ENCODE measurements around the gene PACS1.

Gene PACS1

DNA sequence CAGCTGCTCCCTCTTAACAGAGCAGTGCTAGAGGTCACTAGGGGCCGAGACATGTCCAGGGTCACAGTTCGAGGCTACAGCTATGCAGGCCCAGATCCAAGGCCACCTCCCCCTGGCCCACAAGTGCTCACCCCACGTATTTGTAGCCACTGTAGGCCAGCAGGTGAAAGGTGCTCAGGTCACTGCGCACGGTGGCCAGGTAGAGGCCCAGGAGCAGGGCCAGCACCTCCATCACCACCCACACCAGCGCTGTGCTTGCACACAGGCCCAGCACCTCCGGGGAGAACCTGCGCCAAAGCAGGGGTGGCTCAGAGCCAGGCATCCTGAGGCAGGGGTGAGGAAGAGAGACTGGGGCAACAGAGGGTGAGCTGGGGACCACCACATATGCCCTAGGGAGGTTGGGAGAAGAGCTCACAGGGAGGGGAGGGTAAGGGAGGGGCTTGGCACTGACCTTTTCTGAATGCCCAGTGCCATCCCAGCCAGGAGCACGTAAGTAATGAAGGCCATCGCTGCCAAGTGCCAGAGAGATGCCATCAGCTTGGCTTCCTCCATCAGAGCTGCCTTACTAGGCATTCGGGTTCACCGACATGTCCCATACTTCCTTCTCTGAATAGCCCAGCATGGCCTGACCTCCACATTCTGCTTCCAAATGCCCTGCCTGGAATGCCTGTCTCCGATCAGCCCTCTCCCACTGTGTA lies 215.3 kb downstream of the PACS1 start:
- Histone ChIP-seq H3K9me3 (ENCODE audit: control insufficient read depth in 2 of 2, low read length in 2 of 2) (no peaks in the 10 kb centered on the region), H3K9ac (ENCODE audit: low read length in 2 of 2) (peak overlapping the region in 1 of 2 donors; percentile 21), H3K36me3 (ENCODE audit: control insufficient read depth in 2 of 2, insufficient read depth in 2 of 2, low read length in 2 of 2) (peaks cover 0 to 8% of the 10 kb centered on the region in 2 donors), H3K4me3 (ENCODE audit: low read length in 2 of 2) (no peak overlapping the region), H3K27ac (ENCODE audit: low read length) (no peak overlapping the region), H3K4me1 (ENCODE audit: control insufficient read depth, insufficient read depth, low read length) (peaks cover 45% of the 10 kb centered on the region), H3K27me3 (ENCODE audit: control insufficient read depth in 1 of 2, insufficient read depth in 2 of 2, low read length in 2 of 2) (peaks cover 0 to 4% of the 10 kb centered on the region in 2 donors)

DNA sequence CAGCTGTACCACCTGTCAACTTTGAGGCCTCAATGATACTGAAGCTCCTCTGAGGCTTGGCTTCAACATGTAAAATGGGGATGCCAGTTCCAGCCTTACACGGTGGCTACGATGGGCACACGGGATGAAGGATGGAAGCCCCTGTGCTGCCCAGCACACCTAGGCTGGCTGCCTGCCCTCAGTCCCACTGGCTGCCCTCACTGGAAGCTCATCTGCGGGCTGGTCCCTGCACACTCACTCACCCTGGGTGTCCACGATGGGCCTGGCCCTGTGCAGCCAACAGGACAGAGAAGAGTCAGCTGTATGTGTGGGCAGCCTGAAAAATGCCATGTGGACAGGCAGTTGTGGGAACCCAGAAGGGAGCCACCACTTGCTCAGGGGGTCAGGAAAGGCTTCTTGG lies 216.6 kb downstream of the PACS1 start:
- Histone ChIP-seq H3K27me3 (ENCODE audit: control insufficient read depth in 1 of 2, insufficient read depth in 2 of 2, low read length in 2 of 2) (peaks cover 0 to 6% of the 10 kb centered on the region in 2 donors), H3K9ac (ENCODE audit: low read length in 2 of 2) (no peak overlapping the region), H3K27ac (ENCODE audit: low read length) (no peak overlapping the region), H3K9me3 (ENCODE audit: control insufficient read depth in 2 of 2, low read length in 2 of 2) (no peaks in the 10 kb centered on the region), H3K36me3 (ENCODE audit: control insufficient read depth in 2 of 2, insufficient read depth in 2 of 2, low read length in 2 of 2) (peaks cover 0 to 8% of the 10 kb centered on the region in 2 donors), H3K4me1 (ENCODE audit: control insufficient read depth, insufficient read depth, low read length) (peaks cover 45% of the 10 kb centered on the region), H3K4me3 (ENCODE audit: low read length in 2 of 2) (no peak overlapping the region)

- H3K27ac ChIP-seq (ENCODE audit: low read length) = no peak overlapping the region
These were observed 217.3 kb downstream of the PACS1 start for GRCh38 chr11:66287211-66287888.

GRCh38 chr11:66287889-66288670 lies 218.0 kb downstream of the PACS1 start:
- H3K4me3 ChIP-seq (ENCODE audit: low read length in 2 of 2) = peak overlapping the region; percentile 91 to 92
- H3K4me1 ChIP-seq (ENCODE audit: control insufficient read depth, insufficient read depth, low read length) = peaks cover 48% of the 10 kb centered on the region
- H3K36me3 ChIP-seq (ENCODE audit: control insufficient read depth in 2 of 2, insufficient read depth in 2 of 2, low read length in 2 of 2) = peaks cover 0 to 8% of the 10 kb centered on the region in 2 donors
- no peaks in the 10 kb centered on the region for H3K9me3 ChIP-seq (ENCODE audit: control insufficient read depth in 2 of 2, low read length in 2 of 2)
- H3K9ac ChIP-seq (ENCODE audit: low read length in 2 of 2) = peak overlapping the region; percentile 89 to 95
- peak overlapping the region; percentile 88 for H3K27ac ChIP-seq (ENCODE audit: low read length)
- peaks cover 8 to 16% of the 10 kb centered on the region in 2 donors for H3K27me3 ChIP-seq (ENCODE audit: control insufficient read depth in 1 of 2, insufficient read depth in 2 of 2, low read length in 2 of 2)

More at GRCh38 chr11:66287211-66287888, 217.3 kb downstream of the PACS1 start:
- H3K9ac ChIP-seq (ENCODE audit: low read length in 2 of 2) = no peak overlapping the region
- H3K27me3 ChIP-seq (ENCODE audit: control insufficient read depth in 1 of 2, insufficient read depth in 2 of 2, low read length in 2 of 2) = peaks cover 1 to 9% of the 10 kb centered on the region in 2 donors
- no peak overlapping the region for H3K4me3 ChIP-seq (ENCODE audit: low read length in 2 of 2)
- peaks cover 0 to 8% of the 10 kb centered on the region in 2 donors for H3K36me3 ChIP-seq (ENCODE audit: control insufficient read depth in 2 of 2, insufficient read depth in 2 of 2, low read length in 2 of 2)
- peaks cover 49% of the 10 kb centered on the region for H3K4me1 ChIP-seq (ENCODE audit: control insufficient read depth, insufficient read depth, low read length)
- H3K9me3 ChIP-seq (ENCODE audit: control insufficient read depth in 2 of 2, low read length in 2 of 2) = no peaks in the 10 kb centered on the region

DNA sequence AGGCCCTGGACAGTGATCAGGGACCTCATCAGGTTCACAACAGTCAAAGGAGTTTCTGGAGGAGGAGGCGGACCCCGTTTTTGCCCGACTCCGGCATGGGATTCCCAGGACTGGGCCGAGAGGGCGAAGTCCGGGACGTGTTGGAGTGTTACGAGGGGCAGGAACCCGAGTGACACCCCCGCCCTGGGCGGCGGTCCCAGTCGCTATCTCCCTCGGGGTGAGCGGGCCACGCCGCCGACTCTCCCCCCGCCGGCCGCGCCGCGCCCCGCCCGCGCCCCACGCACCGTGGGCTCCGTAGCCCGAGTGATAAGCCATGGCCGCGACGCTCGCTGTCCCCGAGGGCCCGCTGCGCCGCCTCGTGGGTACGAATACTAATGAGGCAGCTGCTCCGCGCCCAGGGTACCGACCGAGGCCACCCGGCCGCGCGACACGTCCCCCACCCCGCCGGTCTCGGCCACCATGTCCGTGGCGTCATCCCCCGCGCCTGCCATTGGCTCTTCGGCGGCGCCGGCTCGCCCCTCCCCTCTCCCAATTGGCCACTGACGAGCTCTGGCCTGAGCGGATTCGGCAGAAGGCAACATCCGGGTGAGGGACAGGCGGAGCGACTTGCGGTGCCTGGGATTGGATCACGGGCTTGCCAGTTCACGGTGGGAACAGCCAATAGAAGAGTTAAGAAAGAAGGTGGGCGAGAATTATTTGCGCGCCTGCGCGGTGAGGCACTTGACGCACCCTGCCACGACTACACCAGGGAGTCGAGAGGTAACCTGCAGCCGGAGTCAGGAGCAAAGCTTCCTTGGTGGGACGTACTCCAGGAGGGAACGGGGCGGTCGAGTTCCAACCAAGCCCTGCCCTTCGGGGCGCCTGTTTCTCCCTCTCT lies 218.8 kb downstream of the PACS1 start, which contains the start of gene YIF1A:
Gene YIF1A, minus strand, starts transcription at position 473 of the 877 bp plus-strand sequence. Its CDS starts 158 bp downstream, at position 315.
- Histone ChIP-seq H3K27ac (ENCODE audit: low read length) (peak within 1 kb of the TSS; percentile 88), H3K9me3 (ENCODE audit: control insufficient read depth in 2 of 2, low read length in 2 of 2) (no peaks in the 10 kb centered on the region), H3K27me3 (ENCODE audit: control insufficient read depth in 1 of 2, insufficient read depth in 2 of 2, low read length in 2 of 2) (peaks cover 15 to 25% of the 10 kb centered on the region in 2 donors), H3K9ac (ENCODE audit: low read length in 2 of 2) (peak within 1 kb of the TSS; percentile 89 to 95), H3K4me1 (ENCODE audit: control insufficient read depth, insufficient read depth, low read length) (peaks cover 48% of the 10 kb centered on the region), H3K36me3 (ENCODE audit: control insufficient read depth in 2 of 2, insufficient read depth in 2 of 2, low read length in 2 of 2) (peaks cover 0 to 8% of the 10 kb centered on the region in 2 donors), H3K4me3 (ENCODE audit: low read length in 2 of 2) (peak within 1 kb of the TSS; percentile 91 to 92)

DNA sequence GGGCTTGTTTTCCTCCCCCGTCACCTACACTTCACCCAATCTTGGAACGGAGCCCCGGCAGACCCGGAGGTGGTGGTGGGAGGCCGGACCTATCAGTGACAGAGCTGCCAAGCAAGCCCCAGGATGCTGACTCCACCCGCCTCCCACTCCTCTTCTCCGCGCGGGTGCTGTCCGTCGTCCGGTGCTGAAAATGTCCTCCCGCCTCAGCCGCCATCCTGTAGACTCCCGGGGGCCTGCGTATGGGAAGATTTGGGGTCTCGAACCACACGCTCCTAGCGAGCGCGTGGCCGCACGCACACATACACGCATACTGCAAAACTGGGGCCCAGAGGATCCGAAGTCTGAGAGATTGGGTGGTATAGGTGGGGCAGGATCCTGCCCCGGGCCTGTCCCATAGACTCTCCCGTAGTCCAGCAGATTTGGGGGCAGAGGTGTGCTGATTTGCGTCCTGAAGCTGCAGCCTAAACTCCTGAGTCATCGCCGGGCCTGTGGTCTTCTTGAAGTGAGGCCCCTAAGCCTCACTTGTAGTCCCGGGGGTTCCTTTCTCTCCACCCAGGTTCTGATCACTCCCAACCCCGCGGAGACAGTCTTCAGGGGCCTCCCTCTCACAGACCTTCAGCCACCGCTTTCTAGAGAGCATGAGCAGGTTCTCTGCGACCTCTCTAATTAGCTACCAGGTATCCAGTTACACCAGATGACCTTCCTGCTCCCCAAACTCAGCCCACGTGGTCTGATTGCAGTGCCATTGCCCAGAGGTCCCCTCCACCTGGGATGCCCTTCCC lies 219.7 kb downstream of the PACS1 start:
- Histone ChIP-seq H3K27me3 (ENCODE audit: control insufficient read depth in 1 of 2, insufficient read depth in 2 of 2, low read length in 2 of 2) (peaks cover 18 to 30% of the 10 kb centered on the region in 2 donors), H3K9me3 (ENCODE audit: control insufficient read depth in 2 of 2, low read length in 2 of 2) (no peaks in the 10 kb centered on the region), H3K4me1 (ENCODE audit: control insufficient read depth, insufficient read depth, low read length) (peaks cover 48% of the 10 kb centered on the region), H3K27ac (ENCODE audit: low read length) (peak overlapping the region; percentile 88), H3K9ac (ENCODE audit: low read length in 2 of 2) (peak overlapping the region; percentile 68 to 83), H3K36me3 (ENCODE audit: control insufficient read depth in 2 of 2, insufficient read depth in 2 of 2, low read length in 2 of 2) (peaks cover 0 to 4% of the 10 kb centered on the region in 2 donors), H3K4me3 (ENCODE audit: low read length in 2 of 2) (peak overlapping the region; percentile 88 to 92)

DNA sequence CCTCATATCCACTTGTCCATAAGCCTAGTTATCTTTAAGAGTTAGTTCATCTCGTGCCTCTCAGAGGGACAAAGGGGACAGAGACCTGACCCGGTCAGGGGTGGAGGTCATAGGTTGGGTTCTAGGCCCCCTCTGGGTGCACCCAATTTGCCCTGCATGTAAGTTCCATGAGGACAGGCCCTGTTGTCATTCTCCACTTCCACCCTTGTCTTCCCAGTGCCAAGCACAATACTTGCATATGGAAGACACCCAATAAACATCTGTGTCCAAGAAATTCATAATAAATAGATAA lies 220.2 kb downstream of the PACS1 start:
- Histone ChIP-seq H3K4me3 (ENCODE audit: low read length in 2 of 2) (peak overlapping the region in 1 of 2 donors; percentile 92), H3K36me3 (ENCODE audit: control insufficient read depth in 2 of 2, insufficient read depth in 2 of 2, low read length in 2 of 2) (peaks cover 0 to 4% of the 10 kb centered on the region in 2 donors), H3K9ac (ENCODE audit: low read length in 2 of 2) (no peak overlapping the region), H3K27me3 (ENCODE audit: control insufficient read depth in 1 of 2, insufficient read depth in 2 of 2, low read length in 2 of 2) (peaks cover 18 to 30% of the 10 kb centered on the region in 2 donors), H3K27ac (ENCODE audit: low read length) (no peak overlapping the region), H3K9me3 (ENCODE audit: control insufficient read depth in 2 of 2, low read length in 2 of 2) (no peaks in the 10 kb centered on the region), H3K4me1 (ENCODE audit: control insufficient read depth, insufficient read depth, low read length) (peaks cover 45% of the 10 kb centered on the region)

- peak overlapping the region in 1 of 2 donors; percentile 44 for H3K4me3 ChIP-seq (ENCODE audit: low read length in 2 of 2)
- H3K9me3 ChIP-seq (ENCODE audit: control insufficient read depth in 2 of 2, low read length in 2 of 2) = no peaks in the 10 kb centered on the region
- H3K27ac ChIP-seq (ENCODE audit: low read length) = no peak overlapping the region
- H3K27me3 ChIP-seq (ENCODE audit: control insufficient read depth in 1 of 2, insufficient read depth in 2 of 2, low read length in 2 of 2) = peaks cover 20 to 30% of the 10 kb centered on the region in 2 donors
- no peak overlapping the region for H3K9ac ChIP-seq (ENCODE audit: low read length in 2 of 2)
- peaks cover 40% of the 10 kb centered on the region for H3K4me1 ChIP-seq (ENCODE audit: control insufficient read depth, insufficient read depth, low read length)
- peaks cover 0 to 4% of the 10 kb centered on the region in 2 donors for H3K36me3 ChIP-seq (ENCODE audit: control insufficient read depth in 2 of 2, insufficient read depth in 2 of 2, low read length in 2 of 2)
These were observed 221.2 kb downstream of the PACS1 start for GRCh38 chr11:66291303-66291705.

DNA sequence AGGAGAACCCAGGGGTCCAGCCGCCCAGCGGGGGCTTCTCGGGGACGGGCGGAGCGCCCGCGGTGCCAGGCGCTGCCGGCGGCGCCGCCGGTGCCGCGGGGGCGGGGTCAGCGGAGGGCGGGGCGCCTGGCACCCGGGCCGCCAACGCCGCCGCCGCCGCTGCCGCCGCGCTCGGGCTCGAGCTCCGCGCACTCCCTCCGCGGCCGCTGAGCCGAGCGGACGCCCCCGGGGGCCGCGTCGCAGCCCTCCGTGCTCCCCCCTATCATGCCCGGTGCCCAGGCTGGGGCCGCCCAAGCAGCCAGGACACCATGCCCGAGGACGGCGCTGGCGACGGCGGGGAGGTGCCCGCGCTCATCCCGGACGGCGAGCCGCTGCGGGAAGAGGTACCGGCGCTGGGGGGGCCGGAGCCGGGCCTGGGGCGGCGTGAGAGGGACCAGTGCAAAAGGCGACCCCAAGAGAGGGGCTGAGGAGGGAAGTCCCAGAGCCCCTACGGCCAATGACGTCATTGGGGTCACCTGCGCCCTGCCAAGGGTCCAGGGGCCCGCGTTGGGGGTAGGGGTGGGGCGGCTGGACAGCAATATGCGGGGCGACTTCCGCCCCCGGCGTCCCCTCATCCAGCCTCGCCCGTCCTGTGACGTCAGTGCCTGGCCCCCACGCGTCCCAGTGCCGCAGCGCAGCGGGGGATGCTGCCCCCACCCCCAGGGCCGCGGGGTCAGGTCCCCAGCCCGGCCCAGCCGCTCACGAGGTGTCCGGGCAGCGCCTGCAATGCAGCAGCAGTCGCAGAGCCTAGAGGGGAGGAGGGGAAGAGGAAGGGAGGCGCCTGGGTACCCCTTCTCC lies 221.9 kb downstream of the PACS1 start, which contains the start of gene TMEM151A:
Gene TMEM151A, plus strand, starts transcription at position 189 of the 837 bp plus-strand sequence. Its CDS starts 120 bp downstream, at position 309.
- Histone ChIP-seq H3K9me3 (ENCODE audit: control insufficient read depth in 2 of 2, low read length in 2 of 2) (no peaks in the 10 kb centered on the region), H3K27ac (ENCODE audit: low read length) (no peak within 1 kb of the TSS), H3K9ac (ENCODE audit: low read length in 2 of 2) (no peak within 1 kb of the TSS), H3K4me3 (ENCODE audit: low read length in 2 of 2) (peak within 1 kb of the TSS in 1 of 2 donors; percentile 63), H3K27me3 (ENCODE audit: control insufficient read depth in 1 of 2, insufficient read depth in 2 of 2, low read length in 2 of 2) (peaks cover 20 to 35% of the 10 kb centered on the region in 2 donors), H3K36me3 (ENCODE audit: control insufficient read depth in 2 of 2, insufficient read depth in 2 of 2, low read length in 2 of 2) (peaks cover 0 to under 1% of the 10 kb centered on the region in 2 donors), H3K4me1 (ENCODE audit: control insufficient read depth, insufficient read depth, low read length) (peaks cover 35% of the 10 kb centered on the region)
